T-helper 17 cell (primary cell): ENCODE measurements around the gene CRACDL. TPM values are rescaled to one million over a fixed set of nuclear protein-coding genes. Genes with fewer than 3 reads are reported as not detected.

Experiments
- ATAC-seq: fragments of 150-1000 bp; cut with Tn5 transposase; 2 replicates; pipeline ENCODE4 v1.10.0; 2021; ENCODE audit warnings: mild to moderate bottlenecking, moderate library complexity
- DNase-seq, 3 donors: peaks; one replicate each; pipeline versions ENCODE4 v3.0.0 to v3.0.0-alpha.2; 2020 to 2021
- H3K9me3 ChIP-seq: one replicate; pipeline ENCODE4 v1.7.0; 2013; ENCODE audit warnings: low read length, mild to moderate bottlenecking; ENCODE audit not compliant: control insufficient read depth, poor library complexity, severe bottlenecking
- H3K27ac Mint-ChIP-seq: one replicate; pipeline ENCODE4 v1.8.0; 2022; ENCODE audit warnings: mild to moderate bottlenecking, moderate library complexity, mixed read lengths
- H3K27me3 Mint-ChIP-seq: one replicate; pipeline ENCODE4 v1.8.0; 2022; ENCODE audit warnings: mixed read lengths
- H3K36me3 Mint-ChIP-seq: one replicate; pipeline ENCODE4 v1.8.0; 2022; ENCODE audit warnings: low read depth, mixed read lengths
- H3K4me1 Mint-ChIP-seq: one replicate; pipeline ENCODE4 v1.8.0; 2022; ENCODE audit warnings: mild to moderate bottlenecking, mixed read lengths
- H3K4me3 Mint-ChIP-seq: one replicate; pipeline ENCODE4 v1.8.0; 2022; ENCODE audit warnings: mild to moderate bottlenecking, moderate library complexity, mixed read lengths
- total RNA-seq, 4 donors: library from RNA in 2 of 4; stranded (reverse) in 2 of 4; gene quantifications; one replicate each; pipeline ENCODE4 v1.2.3 and lab custom pipeline; 2022 to 2026

The CRACDL gene
- total RNA-seq, 2 donors from 2014 or later = 0.29 to 0.55 TPM

GRCh38 chr2:98750593-98751282 is 185.3 kb downstream of the CRACDL start:
- DNase-seq (no peak), ATAC-seq (no peak)
- Mint-ChIP-seq H3K4me3 (no peak overlapping the region), H3K36me3 (peaks cover 3% of the 10 kb centered on the region), H3K27ac (no peak overlapping the region), H3K27me3 (no peaks in the 10 kb centered on the region), H3K4me1 (peaks cover 22% of the 10 kb centered on the region)
- no peaks in the 10 kb centered on the region for H3K9me3 ChIP-seq

DNA sequence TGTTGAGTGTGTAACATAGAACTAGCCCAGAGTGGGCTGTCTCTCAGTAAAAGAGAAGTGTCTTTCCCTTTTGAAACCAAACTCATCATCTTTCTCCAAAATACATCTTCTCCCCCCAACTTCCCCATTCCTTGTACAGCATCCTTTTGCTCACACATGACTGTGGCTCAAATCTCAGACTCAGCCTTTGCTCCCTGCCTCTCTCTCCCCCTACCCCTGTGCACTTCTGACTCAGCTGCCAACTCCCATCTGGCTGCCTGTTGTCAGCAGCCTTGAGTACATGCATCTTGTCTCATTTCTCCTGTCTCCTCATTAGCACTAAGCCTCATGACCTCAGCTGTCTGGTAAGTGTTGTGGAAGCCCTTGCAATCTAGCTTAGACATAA is 187.0 kb downstream of the CRACDL start:
- H3K27me3 Mint-ChIP-seq = no peaks in the 10 kb centered on the region
- DNase-seq (no peak), ATAC-seq (peak; percentile 57)
- no peaks in the 10 kb centered on the region for H3K9me3 ChIP-seq
- H3K4me3 Mint-ChIP-seq = peak overlapping the region; percentile 52
- H3K27ac Mint-ChIP-seq = peak overlapping the region; percentile 76
- H3K36me3 Mint-ChIP-seq = peaks cover 3% of the 10 kb centered on the region
- H3K4me1 Mint-ChIP-seq = peaks cover 27% of the 10 kb centered on the region

- ATAC-seq = no peak
- peaks cover 3% of the 10 kb centered on the region for H3K36me3 Mint-ChIP-seq
- H3K9me3 ChIP-seq = no peaks in the 10 kb centered on the region
Measured at GRCh38 chr2:98748292-98749065, 187.5 kb downstream of the CRACDL start.

DNA sequence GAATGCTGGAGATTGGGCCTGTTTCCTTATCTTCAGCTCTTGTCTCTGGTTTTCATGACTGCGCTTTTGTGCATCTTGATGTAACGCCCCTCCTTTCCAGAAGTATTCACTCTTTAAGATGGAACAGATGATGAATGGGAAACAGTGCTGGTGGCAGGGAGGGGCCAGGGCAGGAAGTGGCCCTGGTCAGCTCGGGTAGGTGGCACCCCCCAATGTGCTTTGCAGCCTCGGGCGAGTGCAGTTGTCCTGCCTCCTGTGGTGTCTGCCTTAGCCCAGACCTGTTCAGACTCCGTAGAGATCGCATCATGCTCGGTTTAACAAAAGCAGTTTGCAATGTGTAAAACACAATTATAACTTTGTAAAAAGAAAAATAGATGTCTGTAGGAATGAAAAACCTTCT is 188.1 kb downstream of the CRACDL start:
- peak overlapping the region; percentile 19 for H3K27ac Mint-ChIP-seq
- ATAC-seq (no peak), DNase-seq (no peak)
- peaks cover 35% of the 10 kb centered on the region for H3K4me1 Mint-ChIP-seq
- H3K4me3 Mint-ChIP-seq = no peak overlapping the region
- H3K27me3 Mint-ChIP-seq = no peaks in the 10 kb centered on the region
- peaks cover 3% of the 10 kb centered on the region for H3K36me3 Mint-ChIP-seq
- H3K9me3 ChIP-seq = no peaks in the 10 kb centered on the region

More at GRCh38 chr2:98748292-98749065, 187.5 kb downstream of the CRACDL start:
- H3K4me3 Mint-ChIP-seq = peak overlapping the region; percentile 52
- H3K4me1 Mint-ChIP-seq = peaks cover 29% of the 10 kb centered on the region
- DNase-seq = no peak
- peak overlapping the region; percentile 76 for H3K27ac Mint-ChIP-seq
- H3K27me3 Mint-ChIP-seq = no peaks in the 10 kb centered on the region

DNA sequence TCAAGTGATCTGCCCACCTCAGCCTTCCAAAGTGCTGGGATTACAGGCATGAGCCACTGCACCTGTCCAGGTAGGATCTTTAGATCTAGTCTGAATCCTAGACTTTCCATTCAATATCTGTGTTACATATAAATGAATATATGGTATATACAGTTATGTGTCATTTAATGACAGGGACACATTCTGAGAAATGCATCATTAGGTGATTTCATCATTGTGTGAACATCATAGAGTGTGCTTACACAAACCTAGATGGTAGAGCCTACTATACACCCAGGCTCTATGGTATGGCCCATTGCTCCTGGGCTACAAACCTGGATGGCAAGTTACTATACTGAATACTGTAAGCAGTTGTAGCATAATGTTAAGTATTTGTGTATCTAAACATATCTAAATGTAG is 189.6 kb downstream of the CRACDL start:
- no peaks in the 10 kb centered on the region for H3K9me3 ChIP-seq
- Mint-ChIP-seq H3K36me3 (peaks cover 3% of the 10 kb centered on the region), H3K27me3 (no peaks in the 10 kb centered on the region), H3K27ac (peak overlapping the region; percentile 47), H3K4me3 (no peak overlapping the region), H3K4me1 (peaks cover 39% of the 10 kb centered on the region)
- ATAC-seq (no peak), DNase-seq (no peak)

DNA sequence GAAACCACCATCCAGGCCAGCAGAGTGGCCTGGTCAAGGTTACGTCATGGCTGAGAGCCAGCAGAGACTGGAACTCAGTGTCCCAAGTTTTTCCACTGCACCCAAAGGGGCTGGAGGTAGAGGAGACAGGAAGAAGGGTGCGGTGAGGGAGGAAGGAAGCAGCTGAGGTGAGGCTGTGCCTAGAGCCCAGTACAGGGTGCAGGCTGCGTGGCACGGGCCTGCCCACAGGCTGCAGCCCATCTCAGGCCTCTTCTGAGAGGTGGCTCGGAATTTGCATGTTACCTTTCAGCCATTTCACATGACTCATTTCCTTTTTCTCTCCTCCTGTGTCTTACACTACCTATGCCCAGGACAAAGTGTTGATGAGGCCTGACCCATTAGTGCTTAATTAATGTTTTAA is 191.4 kb downstream of the CRACDL start:
- Mint-ChIP-seq H3K4me1 (peaks cover 46% of the 10 kb centered on the region), H3K27me3 (no peaks in the 10 kb centered on the region), H3K27ac (peak overlapping the region; percentile 66), H3K36me3 (peaks cover 7% of the 10 kb centered on the region), H3K4me3 (peak overlapping the region; percentile 12)
- no peaks in the 10 kb centered on the region for H3K9me3 ChIP-seq
- DNase-seq = no peak
- no peak for ATAC-seq

Other genes starting within 250 kb of the CRACDL start
- gene MGAT4A, start 205.1 kb downstream of the CRACDL start, total RNA-seq = 100 to 1,000 TPM; 187 to 205 TPM
- gene C2orf15, start 205.5 kb upstream of the CRACDL start, total RNA-seq = 1 to 10 TPM; 2.4 to 2.7 TPM
- gene TSGA10, start 218.7 kb upstream of the CRACDL start, total RNA-seq = 1 to 10 TPM; 7.7 to 8.3 TPM
- 10 to 100 TPM in 1 of 2 donors, 1 to 10 TPM in 1; 9.7 to 11.0 TPM for gene LIPT1, start 218.7 kb upstream of the CRACDL start, total RNA-seq
- 10 to 100 TPM; 24.5 to 26.4 TPM for gene MITD1, start 244.8 kb upstream of the CRACDL start, total RNA-seq
- 10 to 100 TPM; 14.1 to 14.2 TPM for gene MRPL30, start 245.0 kb upstream of the CRACDL start, total RNA-seq